ENCODE measurements around the gene TTC31. TPM values are rescaled to one million over a fixed set of nuclear protein-coding genes. Genes with fewer than 3 reads are reported as not detected.

The TTC31 gene
- polyA plus RNA-seq, 1 donor, result 18.3 TPM

DNA sequence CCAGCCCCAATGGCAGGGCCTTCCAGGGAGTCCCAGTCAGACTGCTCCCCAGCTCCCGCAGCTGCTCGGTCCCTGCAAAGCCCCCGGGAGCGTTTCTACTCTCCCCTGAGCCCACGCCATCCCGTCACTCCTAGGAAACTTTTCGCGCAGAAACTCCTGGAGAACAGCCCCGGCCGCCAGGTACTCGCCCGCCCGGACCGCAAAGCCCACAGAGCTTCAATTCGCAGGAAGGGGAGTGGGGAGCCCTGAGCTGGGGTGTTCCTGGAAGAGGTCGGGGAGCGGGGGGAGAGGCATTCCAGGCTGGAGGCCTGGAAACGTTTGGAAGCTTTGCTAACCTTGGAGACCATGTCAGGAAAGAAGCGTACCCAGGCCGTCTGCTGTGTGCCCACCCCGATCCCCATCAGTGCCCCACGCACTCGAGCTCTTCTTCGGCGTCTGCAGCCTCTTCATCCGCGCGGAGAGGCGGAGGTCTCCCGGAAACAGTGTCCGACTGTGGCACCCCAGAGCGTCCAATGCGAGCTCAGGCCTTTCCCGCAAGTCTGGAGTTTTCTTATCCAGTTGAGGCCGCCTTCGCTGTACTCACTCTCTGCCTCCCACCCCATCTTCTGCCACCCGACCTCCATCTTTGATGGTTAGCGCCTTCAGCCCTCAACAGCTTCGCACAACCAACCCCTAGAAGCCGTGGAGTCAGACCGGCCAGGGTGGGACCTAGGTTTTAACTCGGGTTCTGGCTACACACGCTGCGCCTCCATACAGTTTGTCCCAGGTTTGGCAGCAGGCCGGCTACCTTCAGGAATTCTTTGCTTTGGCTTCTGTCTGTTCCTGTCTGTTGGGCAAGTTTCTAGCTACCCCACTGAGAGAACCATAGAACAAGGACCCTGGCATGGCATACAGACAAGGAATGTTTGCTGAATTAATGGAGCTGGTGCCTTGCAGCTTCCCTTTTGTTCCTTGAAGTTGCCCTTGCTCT, 20.9 kb downstream of the TTC31 start:
- no peak for DNase-seq (ENCODE audit: low read depth)

DNA sequence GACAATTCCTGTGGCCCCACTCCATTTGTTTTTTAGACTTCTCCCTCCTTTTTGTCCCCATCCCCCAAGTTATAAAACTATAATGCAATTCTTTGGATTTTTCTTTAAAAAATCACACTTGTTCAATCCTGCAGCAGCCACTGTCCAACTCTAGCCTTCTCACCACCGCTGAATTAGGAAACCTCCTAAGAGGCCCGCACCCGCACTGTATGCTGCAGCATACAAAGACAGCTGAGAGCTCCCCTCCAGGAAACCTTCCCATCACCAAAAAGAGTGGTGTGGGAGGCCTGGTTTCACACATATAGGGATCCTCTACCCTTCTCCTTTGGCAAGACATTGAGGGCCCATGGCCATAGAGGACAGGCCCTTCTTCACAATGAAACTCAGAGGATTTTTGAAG, 21.7 kb downstream of the TTC31 start:
- DNase-seq (ENCODE audit: low read depth), result no peak

DNA sequence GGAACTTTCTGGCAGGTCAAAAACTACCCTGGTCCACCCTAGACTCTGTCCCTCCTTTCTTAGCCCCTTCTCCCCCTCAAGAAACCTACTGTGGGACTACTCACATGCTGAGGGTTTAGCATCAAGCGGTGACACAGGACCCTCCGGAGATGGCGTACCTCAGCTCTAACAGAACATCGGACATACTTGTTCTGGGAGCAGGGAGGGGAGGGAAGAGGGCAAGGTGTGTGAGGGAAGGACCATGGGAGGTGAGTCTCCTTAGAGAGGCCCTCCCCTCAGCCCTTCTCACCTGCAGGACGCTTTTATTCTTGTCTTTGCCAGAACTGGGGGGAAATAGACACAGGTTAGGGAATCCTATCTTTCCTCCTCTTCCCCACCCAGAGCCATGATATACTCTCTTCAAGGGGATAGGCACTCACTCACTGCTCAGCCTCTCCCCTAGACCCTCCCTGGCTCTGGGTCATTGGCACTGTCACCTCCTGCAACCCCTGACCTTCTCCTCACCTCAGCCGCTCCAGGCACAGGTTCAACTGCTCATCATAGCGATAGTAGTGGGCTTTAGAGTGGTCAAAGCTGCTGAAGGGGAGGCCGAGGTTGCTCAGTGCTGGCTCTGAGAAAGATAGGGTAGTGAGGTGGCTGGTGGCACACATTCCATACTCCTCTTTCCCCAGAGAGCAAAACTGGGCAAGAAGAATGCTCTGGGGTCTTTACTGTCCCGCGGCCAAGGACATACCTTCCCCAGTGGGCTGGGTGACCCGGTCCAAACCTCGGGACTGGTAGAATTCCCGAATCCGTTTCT, 22.8 kb downstream of the TTC31 start:
- DNase-seq (ENCODE audit: low read depth), result no peak

DNA sequence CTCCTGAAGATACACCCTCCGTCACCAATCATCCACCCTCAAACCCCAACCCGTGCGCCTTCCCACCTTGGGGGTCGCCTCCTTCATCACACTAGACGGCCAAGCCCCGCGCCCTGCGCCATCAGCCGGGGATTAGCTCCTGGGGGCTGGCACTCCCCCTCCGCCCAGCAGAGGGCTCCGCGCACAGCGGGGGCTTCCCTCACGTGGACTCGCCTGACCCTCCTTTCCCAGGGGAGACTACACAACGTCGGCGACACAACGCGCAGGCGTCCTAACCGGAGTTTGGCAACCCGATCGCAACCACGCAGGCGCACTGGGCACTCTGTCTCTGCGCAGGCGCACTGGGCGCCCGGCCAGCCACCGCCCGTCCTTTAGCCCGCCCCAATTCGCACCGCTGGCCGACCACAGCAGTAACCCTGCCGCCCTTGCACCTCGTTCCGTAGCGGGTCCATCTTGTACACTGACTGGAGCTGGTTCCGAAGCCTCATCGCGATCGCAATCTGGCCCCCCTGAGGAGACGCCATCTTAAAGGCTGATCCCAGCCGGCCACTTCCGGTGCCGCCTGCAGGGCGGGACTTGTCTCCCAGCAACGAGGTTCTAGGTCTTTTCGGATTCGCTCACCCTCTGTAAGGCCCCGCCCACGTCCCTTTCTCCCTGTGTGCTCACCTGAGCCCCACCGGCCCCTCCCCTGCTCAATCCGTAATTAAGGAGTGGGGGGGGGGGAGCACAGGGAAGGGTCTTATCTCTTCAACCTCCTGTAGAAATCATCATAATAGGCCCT, 24.5 kb downstream of the TTC31 start, which contains the start of gene PCGF1:
PCGF1 (minus strand) TSS at position 551 of the 781 bp plus-strand sequence; CDS start at position 524, 27 bp downstream.
- peak; percentile 97 for DNase-seq (ENCODE audit: low read depth)

DNA sequence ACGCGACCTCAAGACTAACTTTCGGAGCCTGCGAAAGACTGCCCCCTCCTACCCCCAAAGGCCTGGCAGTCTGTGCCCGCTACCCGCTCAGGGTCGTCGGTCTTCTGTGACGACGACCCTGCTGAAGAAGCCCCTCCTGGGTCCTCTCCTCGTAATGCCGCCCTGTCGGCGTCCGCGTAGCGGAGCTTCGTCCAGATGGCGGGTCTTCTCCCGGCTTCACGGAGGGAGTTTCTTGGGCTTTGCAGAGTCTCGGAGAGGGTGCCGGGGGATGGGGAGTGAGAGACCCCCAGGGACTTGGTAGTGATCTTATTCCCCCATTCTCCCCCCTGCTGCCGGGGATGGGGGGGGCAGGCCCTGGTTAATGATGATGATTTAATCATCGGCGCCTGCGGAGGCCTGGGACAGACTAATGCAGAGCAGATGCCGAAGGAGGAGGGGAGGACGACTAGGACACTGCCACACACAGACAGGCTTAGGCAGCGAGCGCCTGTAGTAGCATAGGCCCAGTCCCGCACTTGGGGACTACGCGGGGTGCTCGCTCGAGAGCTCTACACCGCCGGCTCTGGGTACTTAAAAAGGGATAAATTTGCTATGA, 25.1 kb downstream of the TTC31 start:
- DNase-seq (ENCODE audit: low read depth), result no peak

DNA sequence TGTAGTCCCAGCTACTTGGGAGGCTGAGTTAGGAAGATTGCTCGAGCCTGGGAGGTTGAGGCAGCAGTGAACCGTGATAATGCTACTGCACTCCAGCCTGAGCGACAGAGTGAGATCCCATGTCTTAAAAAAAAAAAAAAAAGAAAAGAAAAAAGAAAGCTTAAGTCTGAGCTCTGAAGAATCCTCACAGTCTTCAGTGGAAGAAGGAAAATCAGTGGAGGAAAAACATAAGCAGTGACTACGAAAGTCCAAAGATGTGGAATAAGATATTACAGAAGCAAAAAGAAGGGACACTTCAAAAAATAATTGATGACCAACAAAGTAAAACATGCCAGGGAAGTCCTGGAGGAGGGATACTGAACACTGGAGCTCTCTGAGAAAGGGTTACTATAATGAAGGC, 27.4 kb downstream of the TTC31 start:
- no peak for DNase-seq (ENCODE audit: low read depth)

DNA sequence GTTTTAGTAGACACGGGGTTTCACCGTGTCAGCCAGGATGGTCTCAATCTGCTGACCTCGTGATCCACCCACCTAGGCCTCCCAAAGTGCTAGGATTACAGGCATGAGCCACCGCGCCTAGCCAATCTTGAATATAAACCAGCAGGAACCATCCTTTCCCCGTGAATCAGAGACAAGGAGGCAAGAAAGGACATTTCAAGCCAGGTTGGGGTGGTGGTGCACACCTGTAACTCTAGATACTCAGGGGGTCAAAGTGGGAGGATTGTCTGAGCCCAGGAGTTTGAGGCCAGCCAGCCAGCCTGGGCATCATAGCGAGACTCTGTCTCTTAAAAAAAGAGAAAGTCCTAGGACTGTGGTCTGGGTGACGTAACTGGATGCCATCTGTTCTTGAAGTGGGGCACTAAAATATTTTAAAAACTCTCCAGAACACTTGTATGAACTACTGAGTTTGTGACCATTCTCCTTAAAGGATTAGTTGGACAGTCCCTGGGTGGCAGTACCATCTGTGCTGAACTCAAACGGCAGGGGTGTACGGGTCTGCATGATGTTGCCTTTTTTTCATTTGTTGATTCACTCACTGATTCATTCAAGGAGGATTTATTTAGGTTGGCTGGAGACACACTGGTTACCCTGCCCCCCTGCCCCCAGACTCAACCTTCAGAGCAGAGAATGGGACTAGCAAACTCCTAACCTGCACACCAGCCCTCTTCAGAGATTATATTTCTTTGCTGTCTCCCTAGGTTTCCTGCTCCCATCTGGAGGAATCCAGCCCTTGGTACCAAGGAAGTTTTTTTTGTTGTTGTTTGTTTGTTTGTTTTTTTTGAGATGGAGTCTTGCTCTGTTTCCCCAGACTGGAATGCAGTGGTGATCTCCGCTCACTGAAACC, 28.5 kb downstream of the TTC31 start:
- no peak for DNase-seq (ENCODE audit: low read depth)

DNA sequence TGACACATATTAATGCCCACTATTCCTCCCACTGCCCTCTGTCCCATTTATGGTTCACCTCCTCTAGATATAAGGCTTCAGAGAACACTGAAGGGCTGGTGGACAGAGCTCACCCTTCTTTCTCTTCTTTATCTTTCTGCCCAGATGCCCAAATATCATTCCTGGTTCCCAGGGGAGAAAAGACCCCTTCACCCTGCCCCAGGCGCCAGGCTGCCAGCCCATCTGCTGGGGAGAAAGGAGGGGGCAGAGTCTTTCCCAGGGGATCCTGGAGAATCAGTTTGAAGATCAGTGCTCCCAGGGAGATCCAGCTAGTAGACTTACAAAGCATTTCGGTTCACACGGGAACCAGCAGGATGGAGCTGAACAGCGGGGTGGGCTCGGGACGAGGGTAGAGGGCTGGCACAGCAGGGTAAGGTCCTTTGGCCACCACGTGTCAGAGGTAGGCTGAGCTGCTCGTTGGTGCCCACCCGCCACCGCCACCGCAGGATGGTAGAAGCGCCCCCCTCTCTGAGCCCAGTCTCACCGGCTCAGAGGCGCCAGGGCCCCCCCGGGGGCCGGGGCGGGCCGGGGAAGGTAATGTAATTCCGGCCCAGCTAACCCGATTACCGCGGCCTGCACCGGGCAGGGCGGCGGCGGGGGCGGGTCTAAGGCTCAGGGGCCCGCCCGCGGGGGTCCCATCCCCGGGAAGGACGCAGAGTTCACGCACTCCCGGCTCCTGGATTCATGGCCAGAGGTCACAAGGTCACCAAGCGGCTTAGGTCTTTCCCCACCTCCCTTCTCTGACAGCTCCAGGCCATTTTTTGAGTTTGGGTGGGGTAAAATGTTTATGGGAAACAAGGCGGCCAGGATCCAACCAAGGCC, 30.1 kb downstream of the TTC31 start:
- no peak for DNase-seq (ENCODE audit: low read depth)

DNA sequence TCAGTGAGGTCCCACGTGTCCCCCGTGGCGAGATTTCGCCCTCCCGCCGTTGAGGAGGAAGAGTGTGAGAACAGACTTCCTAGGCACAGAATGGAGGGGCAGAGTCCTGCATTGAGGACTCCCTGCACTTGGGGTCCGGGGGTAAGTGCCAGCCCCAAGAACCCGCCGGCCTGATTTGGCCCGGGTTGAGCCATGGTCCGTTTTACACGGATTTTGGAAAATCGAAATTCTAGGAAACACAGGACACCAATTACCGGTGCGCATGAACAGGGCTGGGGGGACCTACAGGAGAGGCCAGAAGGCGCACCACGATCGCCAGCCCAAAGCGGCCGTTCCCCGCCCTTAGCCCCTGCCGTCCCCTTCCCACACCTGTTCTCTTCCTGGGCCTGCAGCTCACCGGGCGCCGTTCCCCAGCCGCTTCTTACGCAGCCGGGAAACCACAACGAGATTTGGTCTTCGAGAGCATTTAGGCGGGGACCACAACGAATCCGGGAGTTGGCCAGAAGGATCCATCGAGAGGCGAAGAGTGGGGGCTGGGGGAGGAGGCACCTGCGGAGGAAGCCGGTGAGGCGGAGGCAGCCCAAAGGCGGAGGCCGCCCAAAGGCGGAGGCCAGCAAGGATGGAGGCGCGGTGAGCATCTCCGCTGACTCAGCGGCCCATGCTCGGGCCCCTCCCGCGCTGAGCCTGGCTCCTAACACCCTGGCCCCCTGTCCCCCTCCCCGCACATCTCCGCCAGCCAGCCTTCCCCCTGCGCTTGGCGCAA, 30.9 kb downstream of the TTC31 start:
- DNase-seq (ENCODE audit: low read depth), result no peak

DNA sequence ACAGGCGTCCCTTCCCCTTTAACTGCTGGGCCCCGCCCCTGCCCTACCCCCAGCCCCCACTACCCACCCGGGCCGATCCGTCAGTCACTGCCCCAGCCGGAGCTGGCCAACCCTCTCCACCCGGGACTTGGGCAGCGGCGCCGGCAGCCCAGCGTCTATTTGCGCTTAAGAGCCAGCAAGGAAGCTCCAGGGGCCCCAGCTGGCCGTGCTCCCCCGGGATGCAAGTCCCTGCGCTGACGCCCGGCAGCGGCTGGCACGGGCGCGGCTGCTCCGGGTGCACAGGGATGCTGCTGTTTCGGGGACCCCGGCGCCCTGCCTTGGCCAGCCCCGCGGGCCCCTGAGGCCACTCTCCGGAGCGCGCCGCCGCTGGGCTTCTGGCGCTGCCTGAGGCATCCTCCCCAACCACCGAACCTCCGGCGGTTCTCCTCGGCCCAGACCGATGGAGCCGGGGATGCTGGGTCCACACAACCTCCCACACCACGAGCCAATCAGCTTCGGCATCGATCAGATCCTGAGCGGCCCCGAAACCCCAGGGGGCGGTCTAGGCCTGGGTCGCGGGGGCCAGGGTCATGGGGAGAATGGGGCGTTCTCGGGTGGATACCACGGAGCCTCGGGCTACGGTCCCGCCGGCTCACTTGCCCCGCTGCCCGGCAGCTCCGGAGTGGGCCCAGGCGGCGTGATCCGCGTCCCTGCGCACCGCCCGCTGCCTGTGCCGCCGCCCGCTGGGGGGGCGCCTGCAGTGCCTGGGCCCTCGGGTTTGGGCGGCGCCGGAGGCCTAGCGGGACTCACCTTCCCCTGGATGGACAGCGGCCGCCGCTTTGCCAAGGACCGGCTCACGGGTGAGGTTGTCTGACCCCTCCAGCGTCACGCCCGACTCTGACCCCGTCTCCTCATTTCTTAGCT, 31.7 kb downstream of the TTC31 start, which contains the start of gene TLX2:
TLX2 (plus strand) TSS at position 83 of the 903 bp plus-strand sequence; CDS start at position 440, 357 bp downstream.
- no peak for DNase-seq (ENCODE audit: low read depth)

DNA sequence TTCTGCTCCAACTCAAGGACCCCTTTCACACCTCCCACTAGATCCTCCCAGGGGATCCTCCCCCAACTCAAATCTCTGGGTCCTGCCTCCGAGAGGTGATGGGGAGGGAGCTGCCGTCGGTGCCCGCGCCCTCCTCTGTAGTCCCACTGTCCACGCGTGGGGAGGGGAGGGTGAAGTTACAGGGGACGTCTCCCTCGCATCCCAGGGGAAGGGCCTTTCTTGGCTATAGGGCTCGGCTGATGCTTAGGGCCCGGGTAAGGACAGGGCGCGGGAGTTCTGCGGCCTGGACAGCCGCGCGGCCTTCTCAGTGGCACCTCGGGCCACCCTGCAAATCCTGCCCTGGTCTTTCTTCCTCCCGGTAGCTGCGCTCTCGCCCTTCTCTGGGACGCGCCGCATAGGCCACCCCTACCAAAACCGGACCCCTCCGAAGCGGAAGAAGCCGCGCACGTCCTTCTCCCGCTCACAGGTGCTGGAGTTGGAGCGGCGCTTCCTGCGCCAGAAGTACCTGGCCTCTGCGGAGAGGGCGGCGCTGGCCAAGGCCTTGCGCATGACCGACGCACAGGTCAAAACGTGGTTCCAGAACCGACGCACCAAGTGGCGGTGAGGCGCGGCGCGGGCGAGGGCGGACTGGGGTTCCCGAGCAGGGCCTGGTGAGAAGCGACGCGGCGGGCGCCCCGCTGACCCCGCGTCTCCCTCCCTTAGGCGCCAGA, 32.5 kb downstream of the TTC31 start:
- no peak for DNase-seq (ENCODE audit: low read depth)

DNA sequence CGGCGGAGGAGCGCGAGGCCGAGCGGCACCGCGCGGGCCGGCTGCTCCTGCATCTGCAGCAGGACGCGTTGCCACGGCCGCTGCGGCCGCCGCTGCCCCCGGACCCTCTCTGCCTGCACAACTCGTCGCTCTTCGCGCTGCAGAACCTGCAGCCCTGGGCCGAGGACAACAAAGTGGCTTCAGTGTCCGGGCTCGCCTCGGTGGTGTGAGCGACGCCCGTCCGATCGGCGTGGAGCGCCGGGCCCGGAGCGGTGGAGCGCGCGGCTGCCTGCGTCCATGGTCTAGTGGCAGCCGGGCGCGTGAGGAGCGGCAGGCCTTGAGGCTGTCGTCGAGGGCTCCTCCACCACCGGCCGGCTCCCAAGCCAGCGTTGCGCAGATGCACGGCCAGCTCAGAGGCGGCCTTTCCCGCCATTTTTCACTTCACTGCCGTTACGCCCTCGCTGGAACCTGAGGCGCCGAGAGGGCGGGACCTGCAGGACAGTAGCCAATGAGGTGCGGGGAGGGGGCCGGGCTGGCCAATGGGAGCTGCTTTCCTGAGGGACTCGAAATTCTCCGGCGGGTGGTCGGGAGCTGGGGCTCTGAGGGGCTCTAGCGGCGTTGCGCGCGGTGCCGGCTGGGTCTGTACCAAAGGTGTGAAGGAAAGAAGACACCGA, 33.2 kb downstream of the TTC31 start:
- no peak for DNase-seq (ENCODE audit: low read depth)

DNA sequence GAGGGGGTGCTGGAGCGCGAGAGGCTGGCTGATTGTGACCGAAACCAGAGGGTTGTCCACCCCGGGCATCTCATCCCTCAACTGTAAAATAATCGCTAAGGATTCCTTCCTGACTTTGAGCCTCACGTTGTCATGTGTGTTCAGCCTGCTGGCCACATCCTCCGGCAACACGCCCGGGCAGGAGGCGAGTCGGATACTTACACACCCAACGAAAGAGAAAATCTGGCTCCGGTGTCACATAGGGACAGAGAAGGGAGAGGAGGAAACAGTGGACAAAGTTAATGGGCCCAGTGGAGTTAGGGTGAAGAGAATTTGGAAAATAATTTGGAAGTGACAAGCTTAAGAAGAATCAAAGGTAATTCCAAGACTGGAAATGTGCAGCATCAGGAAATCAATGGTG, 33.8 kb downstream of the TTC31 start:
- no peak for DNase-seq (ENCODE audit: low read depth)

DNA sequence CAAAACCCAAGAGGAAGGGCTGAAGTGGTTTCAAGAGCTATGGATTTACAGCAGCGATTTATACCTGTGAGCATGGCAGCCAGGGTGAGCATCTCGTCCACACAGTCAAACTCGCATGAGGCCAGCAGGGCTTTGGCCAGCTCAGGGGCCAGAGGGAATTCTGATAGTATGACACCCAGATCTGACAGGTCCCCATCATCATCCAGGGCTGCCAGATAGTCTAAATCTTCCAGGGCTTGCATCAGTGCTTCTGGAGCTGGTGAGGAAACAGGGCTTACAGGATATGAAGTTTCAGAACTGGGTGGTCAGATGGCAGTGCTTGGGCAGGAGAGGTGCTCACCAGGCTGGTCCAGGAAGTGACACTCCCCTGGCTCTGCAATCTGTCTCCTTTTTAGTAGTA, 39.6 kb downstream of the TTC31 start:
- DNase-seq (ENCODE audit: low read depth), result no peak

DNA sequence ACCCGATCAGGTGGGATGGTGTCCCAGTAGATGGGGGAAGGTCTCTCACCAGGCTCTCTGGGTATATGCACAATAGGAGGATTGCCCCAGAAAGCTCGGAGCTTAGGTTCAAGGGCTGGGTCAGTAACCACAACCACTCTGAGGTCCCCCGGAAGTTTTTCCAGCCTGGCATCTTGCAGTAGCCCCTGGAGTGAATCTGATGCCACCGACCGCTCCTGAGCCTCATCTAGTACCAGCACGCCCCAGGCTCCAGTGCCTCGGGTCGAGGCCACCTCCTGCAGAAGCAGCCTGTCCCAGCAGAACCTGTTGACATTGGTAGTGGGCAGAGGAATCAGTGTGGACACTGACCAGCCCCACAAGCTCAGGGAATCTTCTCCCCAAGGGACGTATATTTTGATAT, 41.1 kb downstream of the TTC31 start:
- DNase-seq (ENCODE audit: low read depth), result no peak

Measured in forelimb muscle (tissue), 1 donor.